Testis (tissue), 3 donors: Measurements from ENCODE around the gene FAM193B. TPM values are rescaled to one million over a fixed set of nuclear protein-coding genes. Genes with fewer than 3 reads are reported as not detected.

Experiments
- DNase-seq: peaks from one replicate; pipeline ENCODE4 v3.0.0-alpha.2; 2019
- H3K27ac ChIP-seq, 2 donors: fragments of 200-600 bp; sonication (generic); one replicate each; pipeline ENCODE4 v1.5.1; 2019
- H3K27me3 ChIP-seq: fragments of 200-600 bp; sonication (generic); one replicate; pipeline ENCODE4 v1.5.1; 2019
- H3K36me3 ChIP-seq: fragments of 200-600 bp; sonication (generic); one replicate; pipeline ENCODE4 v1.5.1; 2017; ENCODE audit warnings: low read depth; ENCODE audit errors: missing control alignments
- H3K4me1 ChIP-seq: fragments of 200-600 bp; sonication (generic); one replicate; pipeline ENCODE4 v1.5.1; 2019
- H3K4me3 ChIP-seq, 2 donors: fragments of 200-600 bp; sonication (generic); one replicate each; pipeline ENCODE4 v1.5.1; 2017 to 2019
- H3K9me3 ChIP-seq: fragments of 200-600 bp; sonication (generic); one replicate; pipeline ENCODE4 v1.5.1; 2017
- CTCF ChIP-seq, 3 experiments: fragments of 450-650 bp in 2 of 3; fragments of 200-600 bp in 1 of 3; sonication (generic) in 1 of 3; IDR thresholded peaks; one replicate each; pipeline ENCODE4 v1.5.1; 2016 to 2019; ENCODE audit warnings: antibody characterized with exemption in 3 of 3, mild to moderate bottlenecking in 2 of 3, moderate library complexity in 1 of 3
- POLR2A ChIP-seq: fragments of 450-650 bp; IDR thresholded peaks from one replicate; pipeline ENCODE4 v1.6.1; 2017; ENCODE audit warnings: antibody characterized with exemption, mild to moderate bottlenecking, moderate library complexity
- WGBS, 2 donors: methylation state at CpG; one replicate each; pipeline ENCODE4 v1.1.5; 2018; 5-methylcytosine and 5-hydroxymethylcytosine counted together
- intact Hi-C: fragments of 100-400 bp; cut with DNase I; formaldehyde crosslinking; loops from one replicate; pipeline ENCODE4 v1.15.1; 2023; ENCODE audit warnings: low total_unique reads
- polyA plus RNA-seq: library from polyadenylated mRNA; stranded (reverse); fragments of 350-450 nt; fragmentation: Illumina TruSeq; extraction: RNeasy Lipid Tissue Mini Kit (QIAGEN cat#74804); gene quantifications from one replicate; pipeline ENCODE4 v1.2.3, GENCODE V29; 2014; ENCODE audit warnings: low read depth, low replicate concordance; ENCODE audit not compliant: insufficient read depth
- total RNA-seq, 2 donors: library from RNA; depleted of rRNA; stranded (reverse); fragments of >200 nt; gene quantifications; one replicate each; pipeline ENCODE4 v1.2.3, GENCODE V29; 2016

Gene FAM193B
- total and polyA plus RNA-seq, 3 donors from 2014 or later: 81.3 to 157 (median 111) TPM

- peak; percentile 64 for DNase-seq
- intact Hi-C loops: no loop called here
- Histone ChIP-seq H3K36me3 (no peaks in the 10 kb centered on the region), H3K4me1 (peaks cover 28% of the 10 kb centered on the region), H3K27me3 (no peaks in the 10 kb centered on the region), H3K27ac (no peak overlapping the region), H3K9me3 (no peaks in the 10 kb centered on the region), H3K4me3 (no peak overlapping the region)
- no peak for TF ChIP-seq POLR2A
- TF ChIP-seq CTCF (IDR thresholded peaks at IDR 0.05): peak in 2 of 3 experiments; percentile 20 to 30
- WGBS, 2 donors: 78 to 92% methylated on average over 11 to 13 of the region's 13 CpGs
These were observed 47.5 kb upstream of the FAM193B start for GRCh38 chr5:177601577-177602457.

DNA sequence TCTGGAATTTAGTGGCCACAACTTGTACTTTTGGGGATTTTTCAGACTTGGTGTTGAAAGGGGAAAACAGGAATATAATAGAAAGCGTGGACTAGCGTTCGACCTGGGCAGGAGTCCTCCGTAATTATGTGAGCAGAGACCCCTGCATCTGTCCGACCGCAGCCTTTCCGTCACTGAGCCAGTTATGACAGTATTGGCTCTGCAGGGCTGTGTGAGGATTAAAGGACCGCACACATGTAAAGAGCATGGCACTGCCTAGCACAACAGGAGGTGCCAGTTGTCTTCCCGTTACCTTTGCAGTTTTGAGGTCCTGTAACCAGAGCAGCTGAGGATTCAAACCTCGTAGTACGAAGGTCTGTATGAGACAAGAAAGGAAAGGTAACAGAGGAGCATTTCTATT, 46.8 kb upstream of the FAM193B start:
- intact Hi-C loops: no loop called here
- Histone ChIP-seq H3K4me3 (no peak overlapping the region), H3K27ac (no peak overlapping the region), H3K27me3 (no peaks in the 10 kb centered on the region), H3K4me1 (peaks cover 28% of the 10 kb centered on the region), H3K9me3 (no peaks in the 10 kb centered on the region), H3K36me3 (no peaks in the 10 kb centered on the region)
- TF ChIP-seq CTCF (IDR thresholded peaks at IDR 0.05): no peak
- no peak for TF ChIP-seq POLR2A
- 77 to 88% methylated on average over 11 of the region's 11 CpGs for WGBS, 2 donors
- DNase-seq: no peak

GRCh38 chr5:177600508-177601018, 46.2 kb upstream of the FAM193B start:
- Histone ChIP-seq H3K27me3 (no peaks in the 10 kb centered on the region), H3K27ac (peak overlapping the region; percentile 74 to 85), H3K9me3 (no peaks in the 10 kb centered on the region), H3K4me3 (peak overlapping the region; percentile 91 to 93), H3K4me1 (peaks cover 28% of the 10 kb centered on the region), H3K36me3 (no peaks in the 10 kb centered on the region)
- 3 to 7% methylated on average over 16 of the region's 16 CpGs for WGBS, 2 donors
- intact Hi-C loops: no loop called here
- TF ChIP-seq CTCF (IDR thresholded peaks at IDR 0.05): no peak
- no peak for TF ChIP-seq POLR2A
- peak; percentile 22 for DNase-seq

DNA sequence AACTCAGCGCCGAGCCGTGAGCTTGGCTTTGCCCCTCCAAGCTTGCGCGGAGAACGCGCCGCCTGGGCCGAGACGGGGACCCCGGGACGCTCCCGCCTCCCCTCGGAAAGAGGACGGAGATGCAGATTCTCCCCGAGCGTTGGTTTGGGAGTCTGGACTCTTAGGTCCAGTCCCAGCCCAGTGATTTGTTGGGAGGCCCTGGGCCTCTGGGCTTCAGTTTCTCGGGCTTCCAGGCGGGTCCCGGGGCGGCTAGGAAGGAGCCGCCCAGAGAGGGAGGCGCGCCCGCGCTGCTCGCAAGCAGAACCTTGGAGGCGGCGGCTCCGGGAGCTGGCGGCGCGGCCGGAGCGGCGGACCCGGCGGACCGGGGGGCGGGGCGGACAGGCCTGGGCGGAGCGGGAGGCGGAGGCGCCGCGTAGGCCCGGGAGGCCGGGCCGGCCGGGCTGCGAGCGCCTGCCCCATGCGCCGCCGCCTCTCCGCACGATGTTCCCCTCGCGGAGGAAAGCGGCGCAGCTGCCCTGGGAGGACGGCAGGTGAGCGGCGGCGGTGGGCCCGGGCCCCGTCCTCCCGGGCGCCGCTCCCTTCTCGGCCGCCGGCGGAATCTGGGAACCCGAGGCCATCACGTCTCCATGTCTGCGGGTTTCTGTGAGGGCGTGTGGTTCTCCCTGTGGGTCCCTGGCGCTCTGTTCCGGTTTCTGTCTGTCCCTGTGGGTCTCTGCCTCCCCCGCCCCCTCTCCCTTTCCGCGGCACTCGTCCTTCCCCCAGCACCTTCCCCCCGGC, 45.6 kb upstream of the FAM193B start, which contains the start of gene B4GALT7:
TSS of gene B4GALT7 (plus strand) at position 402 of the 777 bp plus-strand sequence. CDS start at position 481, 79 bp downstream.
- intact Hi-C loops: no loop called here
- 1 to 2% methylated on average over 16 to 79 of the region's 86 CpGs for WGBS, 2 donors
- H3K27ac ChIP-seq: peak within 1 kb of the TSS; percentile 80 to 85
- no peaks in the 10 kb centered on the region for H3K9me3 ChIP-seq
- peak within 1 kb of the TSS; percentile 91 to 93 for H3K4me3 ChIP-seq
- TF ChIP-seq CTCF (IDR thresholded peaks at IDR 0.05) (no peak), POLR2A (no peak)
- no peaks in the 10 kb centered on the region for H3K36me3 ChIP-seq
- H3K4me1 ChIP-seq: peaks cover 28% of the 10 kb centered on the region
- DNase-seq: peak; percentile 76
- no peaks in the 10 kb centered on the region for H3K27me3 ChIP-seq
